ENCODE data around the gene RELN. TPM values are rescaled to one million over a fixed set of nuclear protein-coding genes. Genes with fewer than 3 reads are reported as not detected.

RELN gene
- total and polyA plus RNA-seq, 2 donors (not counting 1 experiment from before 2014, with no cell fraction given) = 0.33 to 31.8 TPM

- Histone ChIP-seq H3K9ac (ENCODE audit: insufficient read depth, low read length) (no peak overlapping the region), H3K36me3 (ENCODE audit: control insufficient read depth, insufficient read depth, low read length) (no peaks in the 10 kb centered on the region), H3K4me1 (ENCODE audit: control insufficient read depth, extremely low read depth, insufficient read depth, low read length) (no peaks in the 10 kb centered on the region), H3K9me3 (ENCODE audit: control insufficient read depth, insufficient read depth, low read depth, low read length) (no peaks in the 10 kb centered on the region), H3K4me3 (replicated peaks in 1 of 4; ENCODE audit: control extremely low read depth in 1 of 4, insufficient read depth in 1 of 4, low read depth in 3 of 4, low read length in 4 of 4) (no peak overlapping the region), H3K79me2 (ENCODE audit: control insufficient read depth, insufficient read depth, low read length) (no peaks in the 10 kb centered on the region), H3K4me2 (ENCODE audit: extremely low read depth, insufficient read depth, low read length) (no peak overlapping the region), H3K27ac (ENCODE audit: insufficient read depth, low read length) (no peak overlapping the region), H2AFZ (ENCODE audit: low read length) (no peak overlapping the region), H3K27me3 (ENCODE audit: control insufficient read depth, insufficient read depth, low read length) (no peaks in the 10 kb centered on the region), H4K20me1 (ENCODE audit: control insufficient read depth, extremely low read depth, insufficient read depth, low read length) (no peaks in the 10 kb centered on the region)
- TF ChIP-seq EZH2 (IDR thresholded peaks at IDR 0.05; ENCODE audit: low read length, missing control alignments) (no peak), CTCF (conservative IDR thresholded peaks at IDR 0.05 in 1 of 2, IDR thresholded peaks at IDR 0.05 in 1 of 2; ENCODE audit: low read depth in 1 of 2, low read length in 2 of 2) (no peak)
- DNase-seq (ENCODE audit: low read depth in 2 of 2) = no peak
These were observed 177.5 kb downstream of the RELN start for GRCh38 chr7:103811997-103812396.

- Histone ChIP-seq H3K4me2 (ENCODE audit: extremely low read depth, insufficient read depth, low read length) (no peak overlapping the region), H4K20me1 (ENCODE audit: control insufficient read depth, extremely low read depth, insufficient read depth, low read length) (no peaks in the 10 kb centered on the region), H3K9me3 (ENCODE audit: control insufficient read depth, insufficient read depth, low read depth, low read length) (no peaks in the 10 kb centered on the region), H3K9ac (ENCODE audit: insufficient read depth, low read length) (no peak overlapping the region), H3K4me3 (replicated peaks in 1 of 4; ENCODE audit: control extremely low read depth in 1 of 4, insufficient read depth in 1 of 4, low read depth in 3 of 4, low read length in 4 of 4) (no peak overlapping the region), H3K79me2 (ENCODE audit: control insufficient read depth, insufficient read depth, low read length) (no peaks in the 10 kb centered on the region), H2AFZ (ENCODE audit: low read length) (no peak overlapping the region), H3K4me1 (ENCODE audit: control insufficient read depth, extremely low read depth, insufficient read depth, low read length) (no peaks in the 10 kb centered on the region), H3K36me3 (ENCODE audit: control insufficient read depth, insufficient read depth, low read length) (no peaks in the 10 kb centered on the region), H3K27ac (ENCODE audit: insufficient read depth, low read length) (no peak overlapping the region), H3K27me3 (ENCODE audit: control insufficient read depth, insufficient read depth, low read length) (no peaks in the 10 kb centered on the region)
- TF ChIP-seq EZH2 (IDR thresholded peaks at IDR 0.05; ENCODE audit: low read length, missing control alignments) (no peak), CTCF (conservative IDR thresholded peaks at IDR 0.05 in 1 of 2, IDR thresholded peaks at IDR 0.05 in 1 of 2; ENCODE audit: low read depth in 1 of 2, low read length in 2 of 2) (no peak)
- DNase-seq (ENCODE audit: low read depth in 2 of 2) = no peak
These were observed 178.2 kb downstream of the RELN start for GRCh38 chr7:103811290-103811689.

- H3K4me3 ChIP-seq (replicated peaks in 1 of 4; ENCODE audit: control extremely low read depth in 1 of 4, insufficient read depth in 1 of 4, low read depth in 3 of 4, low read length in 4 of 4) = no peak overlapping the region
- H3K79me2 ChIP-seq (ENCODE audit: control insufficient read depth, insufficient read depth, low read length) = no peaks in the 10 kb centered on the region
- no peaks in the 10 kb centered on the region for H3K4me1 ChIP-seq (ENCODE audit: control insufficient read depth, extremely low read depth, insufficient read depth, low read length)
- H3K27me3 ChIP-seq (ENCODE audit: control insufficient read depth, insufficient read depth, low read length) = no peaks in the 10 kb centered on the region
- TF ChIP-seq CTCF (conservative IDR thresholded peaks at IDR 0.05 in 1 of 2, IDR thresholded peaks at IDR 0.05 in 1 of 2; ENCODE audit: low read depth in 1 of 2, low read length in 2 of 2) (no peak), EZH2 (IDR thresholded peaks at IDR 0.05; ENCODE audit: low read length, missing control alignments) (no peak)
- no peak overlapping the region for H3K4me2 ChIP-seq (ENCODE audit: extremely low read depth, insufficient read depth, low read length)
- H4K20me1 ChIP-seq (ENCODE audit: control insufficient read depth, extremely low read depth, insufficient read depth, low read length) = no peaks in the 10 kb centered on the region
- DNase-seq (ENCODE audit: low read depth in 2 of 2) = no peak
- no peak overlapping the region for H3K27ac ChIP-seq (ENCODE audit: insufficient read depth, low read length)
- H3K9ac ChIP-seq (ENCODE audit: insufficient read depth, low read length) = no peak overlapping the region
- H3K36me3 ChIP-seq (ENCODE audit: control insufficient read depth, insufficient read depth, low read length) = no peaks in the 10 kb centered on the region
- H3K9me3 ChIP-seq (ENCODE audit: control insufficient read depth, insufficient read depth, low read depth, low read length) = no peaks in the 10 kb centered on the region
- no peak overlapping the region for H2AFZ ChIP-seq (ENCODE audit: low read length)
These were observed 179.2 kb downstream of the RELN start for GRCh38 chr7:103810112-103810744.

Measured in fibroblast of lung (primary cell).